T-helper 2 cell (primary cell): ENCODE measurements around the gene OR2K2.
"Not testable (repeated sequence)": the region's sequence is repeated elsewhere in the genome, so short reads cannot be mapped to it uniquely, and the experiment has no call there.

Experiments used
- DNase-seq, 5 experiments: peaks; one replicate each; pipeline versions ENCODE4 v3.0.0 to v3.0.0-alpha.2; 2012 to 2022
- total RNA-seq, 2 donors: gene quantifications; one replicate each; lab custom pipeline; 2026; lab: John Stamatoyannopoulos, UW

OR2K2 gene, protein sequence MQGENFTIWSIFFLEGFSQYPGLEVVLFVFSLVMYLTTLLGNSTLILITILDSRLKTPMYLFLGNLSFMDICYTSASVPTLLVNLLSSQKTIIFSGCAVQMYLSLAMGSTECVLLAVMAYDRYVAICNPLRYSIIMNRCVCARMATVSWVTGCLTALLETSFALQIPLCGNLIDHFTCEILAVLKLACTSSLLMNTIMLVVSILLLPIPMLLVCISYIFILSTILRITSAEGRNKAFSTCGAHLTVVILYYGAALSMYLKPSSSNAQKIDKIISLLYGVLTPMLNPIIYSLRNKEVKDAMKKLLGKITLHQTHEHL
- 0 reads per million in 2 donors for total RNA-seq

DNA sequence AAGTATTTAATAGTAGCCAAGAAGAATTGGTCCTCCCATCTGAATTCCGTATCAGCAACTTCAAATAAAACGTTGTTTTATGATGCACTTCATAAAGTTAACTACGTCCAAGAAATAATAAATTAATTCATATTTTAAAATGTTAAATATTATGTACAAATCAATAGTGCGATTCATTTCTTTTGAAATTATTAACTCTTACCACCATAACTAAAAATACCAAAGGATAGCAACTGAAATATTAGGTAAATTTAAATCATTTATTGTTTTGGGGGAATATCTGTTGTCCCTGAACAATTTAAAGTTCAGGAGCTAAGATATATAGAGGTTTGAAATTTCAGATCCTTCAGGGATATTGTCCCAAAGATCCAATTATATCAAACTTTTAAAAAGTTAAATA is at the start of gene OR2K2:
Gene OR2K2 (minus strand): TSS at position 101 of the 400 bp plus-strand sequence. CDS start 1,791 bp downstream, outside the sequence.
- DNase-seq = no peak

DNA sequence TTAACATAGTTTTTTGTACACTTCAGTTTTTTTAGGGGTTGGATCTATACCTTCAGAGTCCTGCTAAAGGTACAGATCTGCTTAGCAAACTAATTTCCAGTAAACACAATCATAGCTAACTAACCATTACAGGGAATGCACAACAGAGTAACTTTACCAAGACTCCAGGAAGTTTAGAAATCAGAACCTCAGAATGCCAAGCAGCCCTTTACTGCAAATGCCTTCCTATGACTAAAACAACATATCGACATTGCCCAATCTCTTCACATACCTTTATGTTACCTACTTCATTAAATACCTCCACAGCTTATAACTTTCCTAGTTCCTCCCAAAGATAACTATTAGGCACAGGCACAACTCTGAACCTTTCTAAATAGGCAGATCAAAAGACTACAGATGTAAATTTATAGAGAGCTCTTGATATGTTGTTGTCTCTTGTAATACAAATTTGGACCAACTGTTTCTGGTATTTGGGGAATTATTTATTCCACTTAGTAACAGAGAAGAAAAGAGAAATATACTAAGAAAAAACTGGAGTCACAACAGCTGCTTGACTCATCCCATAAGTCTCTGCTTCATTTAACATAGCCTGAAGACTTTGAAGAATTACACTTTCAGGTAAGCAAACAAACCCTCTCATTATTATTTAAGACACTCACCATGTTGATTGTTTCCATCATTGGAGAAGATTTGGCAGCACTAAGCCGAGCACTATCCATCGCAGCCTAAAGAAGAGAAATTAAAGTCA is 46.0 kb upstream of the OR2K2 start:
- DNase-seq = no peak

DNA sequence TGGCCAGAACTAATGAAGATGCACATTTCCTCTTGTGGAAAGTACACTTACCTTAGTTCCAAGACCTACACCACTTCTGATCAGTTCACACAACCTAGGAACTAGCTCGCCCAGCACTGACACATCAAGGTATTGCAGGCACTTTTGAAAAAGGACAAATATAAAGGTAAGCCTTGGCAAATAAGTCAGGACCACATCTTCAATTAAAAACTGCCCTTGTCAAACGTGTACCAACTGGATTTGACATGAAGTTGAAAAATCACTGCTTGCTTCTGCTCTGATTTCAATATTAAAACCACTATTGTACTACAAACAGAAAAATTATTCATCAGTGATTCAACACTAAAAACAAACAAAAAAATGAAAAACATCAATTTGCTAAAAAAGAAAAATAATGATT is 45.0 kb upstream of the OR2K2 start:
- no peak for DNase-seq

DNA sequence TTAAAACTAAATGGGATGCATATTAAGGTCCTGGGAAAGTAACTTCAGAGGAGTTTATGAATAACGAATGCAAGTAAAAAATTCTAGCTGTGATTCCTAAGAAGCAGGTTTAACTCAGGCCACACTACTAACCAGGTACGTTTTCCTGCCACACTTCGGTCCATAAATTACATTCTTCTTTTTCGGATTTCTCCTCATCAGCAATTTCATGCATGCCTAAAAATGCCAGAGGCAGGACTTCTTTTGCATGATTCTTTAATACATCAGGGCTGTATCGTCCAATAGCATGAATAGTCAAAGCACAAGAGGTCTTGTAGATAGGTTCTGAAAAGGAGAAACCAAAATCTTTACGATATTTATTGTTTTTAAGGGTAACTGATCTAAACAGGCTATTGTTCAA is 42.3 kb upstream of the OR2K2 start:
- DNase-seq = no peak

DNA sequence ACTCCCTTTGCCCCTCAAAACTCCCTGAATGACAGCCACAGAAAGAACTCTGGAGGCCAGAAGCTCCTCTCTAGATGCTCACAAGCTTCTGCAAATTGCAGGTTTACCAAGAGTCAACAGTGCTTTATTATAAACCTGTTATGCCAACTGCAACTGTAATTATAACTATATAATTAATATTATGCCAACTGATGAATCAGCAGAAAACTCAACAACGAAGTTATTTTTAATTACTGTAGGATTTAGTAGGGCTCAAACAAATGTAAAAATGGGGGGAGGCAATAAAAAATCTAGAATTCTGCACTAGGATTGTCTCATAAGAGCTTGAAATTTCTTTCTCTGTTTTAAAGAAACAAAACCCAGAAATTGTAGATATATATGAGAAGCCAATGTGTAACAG is 37.0 kb upstream of the OR2K2 start:
- DNase-seq = no peak

DNA sequence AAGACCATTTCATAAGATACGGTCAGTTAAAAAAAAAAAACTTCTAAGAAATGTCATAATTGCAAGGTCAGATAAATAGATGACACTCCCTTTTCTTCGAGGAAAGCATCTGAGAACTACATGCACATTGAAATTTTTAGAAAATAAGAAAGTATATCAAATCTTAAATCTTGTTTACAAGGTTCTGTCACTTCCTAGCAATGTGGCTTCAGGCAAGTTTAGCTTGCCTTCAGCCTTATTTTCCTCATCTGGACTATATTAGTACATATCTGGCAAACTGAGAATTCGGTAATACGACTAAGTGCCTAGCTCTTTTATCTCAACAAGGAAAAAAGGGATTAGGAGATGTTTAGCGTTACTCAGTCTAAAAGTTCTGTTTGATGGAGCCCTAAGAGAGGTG is 32.5 kb upstream of the OR2K2 start:
- no peak for DNase-seq

DNA sequence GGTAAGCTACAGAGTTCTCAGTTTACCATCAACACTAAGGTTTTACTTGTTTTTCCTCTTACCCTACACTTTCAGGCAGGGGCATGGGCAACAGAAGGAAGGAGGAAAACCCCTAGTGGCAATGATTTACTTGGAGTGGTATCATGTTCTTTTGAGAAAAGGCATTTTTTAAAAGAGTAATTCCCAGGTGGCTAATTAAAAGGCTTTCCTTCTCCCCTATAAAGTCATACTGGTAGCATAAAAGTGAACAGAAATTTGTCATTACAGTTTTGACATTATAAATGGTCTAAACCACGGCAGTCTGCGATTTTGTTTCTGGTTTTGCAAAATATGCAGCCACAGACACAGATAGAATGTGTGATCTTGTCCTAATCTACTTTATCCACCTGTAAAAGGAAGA is 30.9 kb upstream of the OR2K2 start:
- no peak for DNase-seq

DNA sequence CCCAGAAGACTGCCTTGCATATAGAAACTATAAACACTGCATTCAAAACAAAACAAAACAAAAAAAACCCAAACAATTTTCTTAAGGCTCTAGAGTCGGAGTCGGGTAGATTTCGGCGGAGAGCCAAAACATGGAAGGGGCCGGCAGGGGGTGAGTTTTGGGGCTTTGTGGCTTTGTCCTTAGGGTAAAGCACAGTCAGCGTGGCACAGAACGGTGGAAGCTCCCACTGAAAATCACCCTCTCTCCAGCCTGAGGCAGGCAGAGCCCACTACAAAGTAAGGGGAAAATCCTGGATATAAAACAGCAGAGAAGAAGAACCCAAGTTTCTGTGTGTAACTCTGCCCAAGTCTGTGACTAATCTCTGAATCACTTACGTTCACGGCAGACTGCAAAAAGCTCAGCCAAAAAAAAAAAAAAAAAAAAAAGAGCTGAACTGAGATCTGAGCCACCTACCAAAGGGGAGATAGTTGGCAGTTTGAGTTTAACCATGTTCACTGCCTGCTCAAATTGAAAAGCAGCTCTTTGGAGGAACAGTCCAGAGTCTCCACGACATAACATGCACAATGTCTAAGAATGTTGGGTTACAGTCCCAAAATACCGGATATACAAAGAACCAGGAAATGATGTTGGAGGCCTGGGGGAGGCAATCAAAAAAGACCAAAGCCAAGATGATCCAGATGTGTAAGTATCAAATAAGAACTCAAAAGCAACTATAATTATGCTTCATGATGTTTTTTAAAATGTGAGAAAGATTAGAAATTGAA is 26.6 kb upstream of the OR2K2 start:
- peak in 1 of 5 experiments; percentile 4 for DNase-seq

DNA sequence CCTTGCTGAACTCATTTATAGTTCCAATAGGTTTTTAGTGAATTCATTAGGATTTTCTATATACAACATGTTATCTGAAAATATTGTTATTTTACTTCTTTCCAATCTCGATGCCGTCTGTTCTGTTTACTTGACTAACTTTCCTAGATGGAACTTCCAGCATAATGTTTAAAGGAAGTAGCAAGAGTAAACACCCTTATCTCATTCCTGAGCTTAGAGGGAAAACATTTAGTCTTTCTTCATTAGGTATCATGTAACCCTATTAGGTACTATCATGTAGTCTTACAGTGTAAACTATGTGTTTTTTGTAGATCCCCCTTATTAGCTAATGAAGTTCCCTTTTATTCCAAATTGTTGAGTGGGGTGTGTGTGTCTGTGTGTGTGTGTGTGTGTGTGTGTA is 22.5 kb upstream of the OR2K2 start:
- DNase-seq = no peak

DNA sequence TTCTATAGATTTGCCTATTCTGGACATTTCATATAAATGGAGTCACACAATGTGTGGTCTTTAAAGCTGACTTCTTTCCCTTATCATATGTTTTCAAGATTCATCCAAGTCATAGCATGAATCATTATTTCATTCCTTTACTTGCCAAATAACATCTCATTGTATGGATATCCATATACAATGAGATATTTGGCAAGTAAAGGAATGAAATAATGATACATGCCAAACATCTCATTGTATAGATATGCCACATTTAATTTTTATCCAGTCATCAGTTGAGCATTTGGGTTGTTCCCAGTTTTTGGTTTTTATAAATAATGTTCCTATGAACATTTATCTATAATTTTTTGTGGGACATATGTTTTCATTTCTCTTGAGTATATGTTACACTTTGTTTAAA is 20.5 kb upstream of the OR2K2 start:
- no peak for DNase-seq

DNA sequence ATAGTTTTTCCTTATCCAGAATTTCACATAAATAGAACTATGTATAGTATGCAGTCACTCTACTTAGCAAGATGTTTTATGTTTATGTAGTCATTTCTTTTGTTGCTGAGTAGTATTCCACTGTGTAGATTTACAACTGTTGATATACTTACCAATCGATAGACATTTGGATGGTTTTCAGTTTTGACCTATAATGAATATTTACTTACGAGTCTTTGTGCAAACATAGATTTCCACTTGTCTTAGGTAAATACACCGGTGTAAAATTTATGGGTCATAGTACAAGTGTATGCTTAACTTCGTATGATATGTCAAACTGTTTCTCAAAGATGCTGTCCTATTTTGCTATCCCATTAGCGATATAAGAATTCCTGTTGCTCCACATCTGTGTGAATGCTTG is 19.7 kb upstream of the OR2K2 start:
- no peak for DNase-seq

DNA sequence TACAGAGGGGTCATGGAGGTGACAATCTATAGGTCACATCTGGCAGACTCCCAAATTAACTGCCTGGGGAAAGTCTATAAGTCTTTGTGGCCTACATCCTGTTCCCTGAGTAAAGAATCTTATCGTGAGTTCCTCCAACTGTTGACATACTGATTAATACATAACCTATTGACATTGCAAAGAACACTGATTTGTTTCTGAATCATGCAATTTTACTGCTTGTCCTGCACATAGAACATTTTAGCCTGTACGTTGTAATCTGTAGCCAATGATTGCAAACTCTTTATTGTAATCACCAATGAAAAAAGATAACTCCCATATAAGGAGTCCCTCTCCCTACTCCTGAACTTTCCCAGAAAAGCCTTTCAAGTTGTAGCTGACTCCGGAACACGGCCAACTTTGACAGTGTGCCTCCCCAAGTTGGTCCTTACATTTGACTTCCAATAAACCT is 18.8 kb upstream of the OR2K2 start:
- DNase-seq = no peak

DNA sequence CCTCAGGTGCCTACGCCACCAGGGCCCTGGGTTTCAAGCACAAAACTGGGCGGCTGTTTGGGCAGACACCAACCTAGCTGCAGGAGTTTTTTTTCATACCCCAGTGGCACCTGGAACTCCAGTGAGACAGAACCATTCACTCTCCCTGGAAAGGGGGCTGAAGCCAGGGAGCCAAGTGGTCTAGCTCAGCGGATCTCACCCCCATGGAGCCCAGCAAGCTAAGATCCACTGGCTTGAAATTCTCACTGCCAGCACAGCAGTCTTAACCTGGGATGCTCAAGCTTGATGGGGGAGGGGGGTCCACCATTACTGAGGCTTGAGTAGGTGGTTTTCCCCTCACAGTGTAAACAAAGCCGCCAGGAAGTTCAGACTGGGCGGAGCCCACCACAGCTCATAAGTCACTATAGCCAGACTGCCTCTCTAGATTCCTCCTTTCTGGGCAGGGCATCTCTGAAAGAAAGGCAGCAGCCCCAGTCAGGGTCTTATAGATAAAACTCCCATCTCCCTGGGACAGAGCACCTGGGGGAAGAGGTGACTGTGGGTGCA is 4.4 kb upstream of the OR2K2 start:
- peak in 1 of 5 experiments; percentile 28 for DNase-seq

DNA sequence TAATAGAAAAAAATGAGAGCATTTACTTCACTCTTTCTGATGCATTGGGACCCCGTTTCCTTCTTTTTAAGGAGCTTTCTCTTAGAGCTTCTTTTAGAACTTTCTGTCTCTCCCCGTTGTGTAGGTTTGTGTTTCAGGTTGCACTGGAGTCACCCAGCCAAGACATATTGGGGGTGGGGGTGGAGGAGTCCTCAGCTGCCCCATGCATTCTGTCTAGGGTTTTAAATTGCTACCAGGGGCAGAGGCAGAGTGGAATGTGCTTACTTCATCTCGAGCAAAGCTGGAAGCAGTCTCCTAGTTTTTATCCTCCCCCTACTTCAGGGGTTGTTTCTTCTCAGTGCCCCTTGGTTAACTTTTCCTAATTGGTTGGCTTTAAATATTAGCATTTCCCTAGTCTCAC is 9.4 kb downstream of the OR2K2 start:
- DNase-seq = no peak

DNA sequence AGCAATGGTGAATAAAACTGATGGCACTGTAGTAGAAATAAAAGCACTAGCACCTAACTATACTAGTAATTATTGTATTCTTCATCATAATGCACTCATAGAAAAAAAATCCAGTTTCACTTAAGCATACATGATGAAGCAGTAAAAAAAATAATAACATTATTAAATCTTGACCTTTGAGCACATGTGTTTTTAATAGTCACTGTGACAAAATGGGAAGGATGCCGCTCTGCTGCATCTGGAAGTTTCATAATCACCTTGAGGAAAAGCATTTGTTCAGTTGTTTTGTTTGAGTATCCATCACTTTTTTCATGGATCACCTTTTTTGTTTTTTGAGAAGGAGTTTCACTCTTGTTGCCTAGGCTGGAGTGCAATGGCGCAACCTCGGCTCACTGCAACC is 13.2 kb downstream of the OR2K2 start:
- DNase-seq = no peak

DNA sequence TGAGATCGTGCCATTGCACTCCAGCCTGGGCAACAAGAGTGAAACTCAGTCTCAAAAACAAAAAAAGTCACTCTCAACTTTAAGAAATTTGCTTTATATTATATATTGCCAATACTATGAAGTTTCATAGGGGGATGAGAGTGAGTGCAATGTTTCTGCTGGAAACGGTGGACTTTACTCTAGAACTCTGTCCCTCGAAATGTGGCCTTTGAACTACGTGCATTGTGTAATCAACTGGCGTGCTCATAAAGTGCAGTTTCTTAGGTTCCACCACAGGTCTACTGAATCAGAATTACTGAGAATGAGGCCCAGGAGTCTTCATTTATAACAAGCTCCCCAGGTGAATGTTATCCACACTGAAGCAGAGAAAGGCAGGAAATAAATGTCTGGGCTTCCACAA is 24.1 kb downstream of the OR2K2 start:
- no peak for DNase-seq

DNA sequence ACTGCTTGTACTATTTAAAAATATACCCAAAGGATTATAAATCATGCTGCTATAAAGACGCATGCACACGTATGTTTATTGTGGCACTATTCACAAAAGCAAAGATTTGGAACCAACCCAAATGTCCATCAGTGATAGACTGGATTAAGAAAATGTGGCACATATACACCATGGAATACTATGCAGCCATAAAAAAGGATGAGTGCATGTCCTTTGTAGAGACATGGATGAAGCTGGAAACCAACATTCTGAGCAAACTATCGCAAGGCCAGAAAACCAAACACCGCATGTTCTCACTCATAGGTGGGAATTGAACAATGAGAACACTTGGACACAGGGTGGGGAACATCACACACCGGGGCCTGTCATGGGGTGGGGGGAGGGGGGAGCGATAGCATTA is 26.0 kb downstream of the OR2K2 start:
- not testable (repeated sequence) for DNase-seq

DNA sequence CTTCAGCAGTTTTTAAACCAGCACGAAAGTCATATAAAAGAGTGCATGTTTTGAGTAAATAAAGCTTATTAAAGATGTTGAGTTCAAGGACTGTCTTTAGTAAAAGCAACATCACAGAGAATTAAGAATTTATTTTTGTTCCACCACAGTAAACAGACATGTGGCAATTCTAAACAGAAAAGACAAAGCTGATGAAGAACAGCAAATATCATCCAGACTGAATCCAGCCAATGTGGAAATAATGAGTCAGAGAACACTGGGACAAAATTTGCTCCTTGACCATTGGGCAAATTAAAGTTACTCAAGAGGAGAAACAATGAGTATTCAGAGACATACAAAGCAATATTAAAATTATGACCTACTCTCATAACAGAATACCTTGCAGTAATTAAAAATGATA is 28.8 kb downstream of the OR2K2 start:
- no peak for DNase-seq

DNA sequence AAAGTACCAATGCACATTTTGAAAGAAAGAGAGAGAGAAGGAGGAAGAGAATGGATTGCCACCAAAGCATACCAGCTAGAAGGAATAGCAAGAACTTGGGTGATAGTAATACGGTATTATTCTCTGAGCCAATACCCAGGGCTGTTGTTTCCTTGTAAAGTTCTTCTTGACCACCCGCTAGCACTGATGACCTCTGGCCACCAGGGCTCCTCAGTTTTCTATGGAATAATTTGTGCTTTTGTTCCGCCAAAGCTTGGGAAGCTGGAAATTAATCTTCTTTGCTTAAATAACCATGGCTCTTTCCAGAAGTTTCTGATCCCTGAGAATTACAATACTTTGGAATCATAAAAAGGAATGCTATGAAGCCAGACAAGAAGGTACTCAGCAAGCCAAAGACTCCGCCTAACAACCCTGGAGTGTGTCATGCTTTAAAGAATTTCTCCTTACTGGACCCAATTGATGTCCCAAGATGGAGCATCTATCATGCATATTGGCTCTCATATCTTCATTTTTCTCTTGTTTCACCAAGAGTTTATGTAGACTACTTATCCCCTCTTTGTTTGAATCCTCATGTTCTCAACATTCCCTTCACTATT is 29.8 kb downstream of the OR2K2 start:
- no peak for DNase-seq

DNA sequence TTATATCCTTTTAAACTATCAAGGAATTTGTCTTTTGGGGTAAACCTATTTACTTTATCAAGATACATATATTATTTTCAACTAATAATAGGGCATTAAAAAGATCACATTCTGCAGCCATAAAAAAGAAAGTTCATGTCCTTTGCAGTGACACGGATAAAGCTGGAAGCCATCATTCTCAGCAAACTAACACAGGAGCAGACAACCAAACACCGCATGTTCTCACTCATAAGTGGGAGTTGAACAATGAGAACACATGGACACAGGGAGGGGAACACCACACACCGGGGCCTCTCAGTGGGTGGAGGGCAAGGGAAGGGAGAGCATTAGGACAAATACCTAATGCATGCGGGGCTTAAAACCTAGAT is 30.4 kb downstream of the OR2K2 start:
- not testable (repeated sequence) for DNase-seq

DNA sequence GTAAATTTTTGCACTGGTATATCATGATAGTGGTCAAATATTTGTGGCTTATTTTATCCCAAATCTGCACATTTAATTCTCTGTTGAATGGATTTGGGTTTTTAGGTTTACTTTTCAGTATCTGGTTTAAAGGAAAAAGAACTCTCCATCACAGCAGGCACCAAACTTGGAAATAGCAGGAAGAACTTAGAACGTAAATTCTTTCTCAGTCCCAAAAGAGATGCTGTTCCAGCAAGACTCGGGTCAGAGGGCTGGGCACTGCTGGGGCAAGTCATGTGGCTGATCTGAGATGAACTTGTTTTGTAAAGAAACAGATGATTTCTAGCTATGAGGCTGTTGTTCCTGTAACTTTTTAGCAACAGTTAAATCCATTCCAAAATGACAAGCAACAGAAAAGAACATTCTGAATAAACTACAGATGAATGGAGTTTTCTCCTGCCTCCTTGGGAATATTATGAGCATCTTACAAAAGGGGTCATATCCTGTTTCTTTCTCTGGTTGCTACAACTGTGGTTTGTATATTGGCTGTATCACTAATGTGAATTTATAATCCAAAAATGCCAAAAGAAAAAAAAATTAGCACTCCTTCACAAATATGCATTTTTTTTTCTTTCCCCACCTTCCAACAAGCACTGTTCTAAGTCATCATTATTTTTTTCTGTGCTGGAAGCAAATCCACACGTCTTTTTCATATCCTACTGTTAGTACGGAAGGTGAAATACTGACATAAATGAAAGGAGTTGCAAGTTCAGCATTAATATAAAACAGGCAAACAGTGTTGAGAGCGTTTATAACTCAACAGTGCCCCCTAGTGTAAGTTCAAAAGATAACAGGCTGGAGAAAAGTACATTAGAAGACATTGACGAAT is 31.1 kb downstream of the OR2K2 start:
- DNase-seq = peak in 1 of 5 experiments; percentile 38

DNA sequence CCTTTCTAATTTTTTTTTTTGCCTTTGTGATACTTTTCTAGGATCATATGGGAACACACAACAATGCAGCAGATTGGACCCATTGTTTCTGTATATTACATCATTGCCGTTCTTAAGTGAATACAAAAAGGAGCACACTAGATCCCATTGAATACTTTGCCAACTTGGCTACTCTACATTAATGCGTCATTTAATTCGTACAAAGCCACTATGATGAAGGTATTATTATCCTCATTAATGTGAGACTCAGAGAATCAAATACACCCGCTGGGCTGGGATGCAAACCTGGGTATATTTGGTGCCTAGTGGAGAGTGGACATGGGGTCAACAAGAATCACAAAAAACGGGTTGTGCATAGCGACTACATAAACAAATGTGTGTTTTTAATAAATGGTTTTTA is 31.9 kb downstream of the OR2K2 start:
- DNase-seq = no peak
